Pons (tissue), 1 donor: Measurements from ENCODE around the gene ZNF300.
"Not testable (repeated sequence)": the region's sequence is repeated elsewhere in the genome, so short reads cannot be mapped to it uniquely, and the experiment has no call there.

Experiments used
- DNase-seq: peaks from one replicate; pipeline ENCODE4 v3.0.0-alpha.2; 2016; ENCODE audit warnings: low spot score

The ZNF300 gene

DNA sequence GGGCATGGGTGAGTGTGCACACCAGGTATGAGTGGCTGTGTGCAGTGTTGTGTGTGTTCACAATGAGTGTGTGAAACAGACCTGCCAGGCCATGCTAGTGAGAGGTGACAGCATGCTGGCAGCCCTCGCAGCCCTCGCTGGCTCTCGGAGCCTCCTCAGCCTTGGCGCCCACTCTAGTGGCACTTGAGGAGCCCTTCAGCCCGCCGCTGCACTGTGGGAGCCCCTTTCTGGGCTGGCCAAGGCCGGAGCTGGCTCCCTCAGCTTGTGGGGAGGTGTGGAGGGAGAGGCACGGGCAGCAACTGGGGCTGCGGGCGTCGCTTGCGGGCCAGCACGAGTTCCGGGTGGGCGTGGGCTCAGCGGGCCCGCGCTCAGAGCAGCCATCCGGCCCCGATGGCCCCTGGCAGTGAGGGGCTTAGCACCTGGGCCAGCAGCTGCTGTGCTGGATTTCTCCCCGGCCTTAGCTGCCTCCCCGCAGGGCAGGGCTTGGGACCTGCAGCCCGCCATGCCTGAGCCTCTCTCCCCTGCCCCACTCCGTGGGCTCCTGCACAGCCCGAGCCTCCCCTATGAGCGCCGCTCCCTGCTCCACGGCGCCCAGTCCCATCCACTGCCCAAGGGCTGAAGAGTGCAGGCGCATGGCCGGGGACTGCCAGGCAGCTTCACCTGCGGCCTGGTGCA is 59.5 kb downstream of the ZNF300 start:
- not testable (repeated sequence) for DNase-seq
